ENCODE measurements around the gene CGB5.

DNA sequence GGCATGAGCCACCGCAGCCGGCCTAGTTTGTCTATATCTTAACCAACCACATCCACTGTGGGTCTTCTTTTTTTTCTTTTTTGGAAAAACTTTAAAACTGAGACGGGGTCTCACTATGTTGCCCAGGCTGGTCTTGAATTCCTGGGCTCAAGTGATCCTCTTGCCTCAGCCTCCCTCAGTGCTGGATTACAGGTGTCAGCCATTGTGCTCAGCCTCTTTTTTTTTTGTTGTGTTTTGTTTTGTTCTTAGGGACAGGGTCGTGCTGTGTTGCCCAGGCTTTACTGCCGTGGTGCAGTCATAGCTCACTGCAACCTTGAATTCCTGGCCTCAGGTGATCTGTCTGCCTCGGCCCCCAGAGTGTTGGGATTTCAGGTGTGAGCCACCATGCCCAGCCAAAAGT lies 49.0 kb downstream of the CGB5 start:
- TF ChIP-seq, protein P1, sequence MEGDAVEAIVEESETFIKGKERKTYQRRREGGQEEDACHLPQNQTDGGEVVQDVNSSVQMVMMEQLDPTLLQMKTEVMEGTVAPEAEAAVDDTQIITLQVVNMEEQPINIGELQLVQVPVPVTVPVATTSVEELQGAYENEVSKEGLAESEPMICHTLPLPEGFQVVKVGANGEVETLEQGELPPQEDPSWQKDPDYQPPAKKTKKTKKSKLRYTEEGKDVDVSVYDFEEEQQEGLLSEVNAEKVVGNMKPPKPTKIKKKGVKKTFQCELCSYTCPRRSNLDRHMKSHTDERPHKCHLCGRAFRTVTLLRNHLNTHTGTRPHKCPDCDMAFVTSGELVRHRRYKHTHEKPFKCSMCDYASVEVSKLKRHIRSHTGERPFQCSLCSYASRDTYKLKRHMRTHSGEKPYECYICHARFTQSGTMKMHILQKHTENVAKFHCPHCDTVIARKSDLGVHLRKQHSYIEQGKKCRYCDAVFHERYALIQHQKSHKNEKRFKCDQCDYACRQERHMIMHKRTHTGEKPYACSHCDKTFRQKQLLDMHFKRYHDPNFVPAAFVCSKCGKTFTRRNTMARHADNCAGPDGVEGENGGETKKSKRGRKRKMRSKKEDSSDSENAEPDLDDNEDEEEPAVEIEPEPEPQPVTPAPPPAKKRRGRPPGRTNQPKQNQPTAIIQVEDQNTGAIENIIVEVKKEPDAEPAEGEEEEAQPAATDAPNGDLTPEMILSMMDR (IDR thresholded peaks at IDR 0.05) = no peak
- no peak for TF ChIP-seq POLR2A (IDR thresholded peaks at IDR 0.05)

Data from Peyer's patch (tissue), 4 donors.